Right lobe of liver (tissue), 6 donors: ENCODE data around the gene VSTM2L. TPM values are rescaled to one million over a fixed set of nuclear protein-coding genes. Genes with fewer than 3 reads are reported as not detected.

Experiments used
- ATAC-seq, 4 donors: fragments of 200-7000 bp; cut with Tn5 transposase; one replicate each; pipeline ENCODE4 v1.9.1; 2020; ENCODE audit warnings: mild to moderate bottlenecking in 4 of 4, moderate library complexity in 4 of 4
- DNase-seq, 3 donors: peaks; one replicate each; pipeline ENCODE4 v3.0.0-alpha.2; 2020
- H3K27ac ChIP-seq, 3 donors: fragments of 200-600 bp; one replicate each; pipeline ENCODE4 v1.8.0; 2022
- H3K27me3 ChIP-seq, 2 donors: fragments of 200-600 bp; one replicate each; pipeline ENCODE4 v1.8.0; 2022
- H3K36me3 ChIP-seq, 4 donors: fragments of 200-600 bp; sonication (generic) in 1 of 4; one replicate each; pipeline versions ENCODE4 v1.5.1 to v1.8.0; 2017 to 2022; ENCODE audit warnings: control low read depth in 1 of 4
- H3K4me1 ChIP-seq, 4 donors: fragments of 200-600 bp; sonication (generic) in 1 of 4; one replicate each; pipeline versions ENCODE4 v1.5.1 to v1.8.0; 2017 to 2022; ENCODE audit warnings: control low read depth in 1 of 4
- H3K4me3 ChIP-seq, 3 donors: fragments of 200-600 bp; one replicate each; pipeline ENCODE4 v1.8.0; 2022
- H3K9me3 ChIP-seq, 4 donors: fragments of 200-600 bp; sonication (generic) in 1 of 4; one replicate each; pipeline versions ENCODE4 v1.5.1 to v1.8.0; 2017 to 2022; ENCODE audit warnings: control low read depth in 1 of 4
- CTCF ChIP-seq, 4 donors: fragments of 200-600 bp in 3 of 4; fragments of 450-650 bp in 1 of 4; IDR thresholded peaks; one replicate each; pipeline versions ENCODE4 v1.5.1 to v1.8.0; 2016 to 2022; ENCODE audit warnings: antibody characterized with exemption in 4 of 4, mild to moderate bottlenecking in 2 of 4
- POLR2A ChIP-seq: fragments of 450-650 bp; IDR thresholded peaks from one replicate; pipeline ENCODE4 v1.6.1; 2017; ENCODE audit warnings: antibody characterized with exemption, mild to moderate bottlenecking
- WGBS: methylation state at CpG from one replicate; pipeline ENCODE4 v1.1.6; 2018; ENCODE audit warnings: low coverage, low lambda C conversion rate; ENCODE audit not compliant: insufficient coverage; ENCODE audit errors: missing lambda C conversion rate; 5-methylcytosine and 5-hydroxymethylcytosine counted together
- intact Hi-C, 2 donors: fragments of 100-400 bp; cut with DNase I; formaldehyde crosslinking; loops; one replicate each; pipeline versions ENCODE4 v1.11.2 to v1.14.1; 2022
- total RNA-seq, 6 experiments: library from RNA; depleted of rRNA in 2 of 6; stranded (reverse); fragments of >200 nt in 2 of 6; fragmentation: NEBNext Ultra II Directional in 3 of 6; extraction: Animal tissue kit (Norgen Biotek cat#: 25700) in 3 of 6; gene quantifications; one replicate each; pipeline versions ENCODE4 v1.1.0 to v1.2.4, GENCODE V29; 2016 to 2023
- donor health status: DM: no; HTN: yes; CAD: no.
- donor health status: DM: no; HTN: no; CAD: no.
- donor health status: DM: no; HTN: no; CAD: no.
- donor health status: DM: no; HTN: yes; CAD: no.
- donor health status: DM: no; HTN: yes; CAD: no.

Gene VSTM2L
- total RNA-seq, 6 experiments from 2014 or later: 0.56 to 10.7 (median 1.8) TPM

- intact Hi-C loops: no loop called here
- peak overlapping the region in 2 of 3 donors; percentile 77 to 83 for H3K27ac ChIP-seq
- ATAC-seq: peak; percentile 79 to 88 (median 84)
- WGBS: 30% methylated on average over 5 of the region's 14 CpGs
- H3K4me1 ChIP-seq: peaks cover 0 to 48% (median 19%) of the 10 kb centered on the region in 4 donors
- no peak overlapping the region for H3K4me3 ChIP-seq
- no peaks in the 10 kb centered on the region for H3K9me3 ChIP-seq
- no peaks in the 10 kb centered on the region for H3K36me3 ChIP-seq
- H3K27me3 ChIP-seq: no peaks in the 10 kb centered on the region
- TF ChIP-seq POLR2A (no peak), CTCF (IDR thresholded peaks at IDR 0.05) (no peak)
- DNase-seq: peak; percentile 53 to 93 (median 87)
Measured at GRCh38 chr20:37984018-37984785, 81.3 kb downstream of the VSTM2L start.

GRCh38 chr20:37986044-37986858 lies 83.3 kb downstream of the VSTM2L start:
- Histone ChIP-seq H3K36me3 (no peaks in the 10 kb centered on the region), H3K4me1 (peaks cover 0 to 64% (median 24%) of the 10 kb centered on the region in 4 donors), H3K27ac (peak overlapping the region; percentile 2 to 83 (median 83)), H3K27me3 (no peaks in the 10 kb centered on the region), H3K4me3 (peak overlapping the region in 1 of 3 donors; percentile 6), H3K9me3 (no peaks in the 10 kb centered on the region)
- 31% methylated on average over 9 of the region's 9 CpGs for WGBS
- ATAC-seq (peak in 2 of 4 donors; percentile 21 to 31), DNase-seq (no peak)
- no peak for TF ChIP-seq POLR2A
- TF ChIP-seq CTCF (IDR thresholded peaks at IDR 0.05): no peak
- intact Hi-C loops: no loop called here

GRCh38 chr20:37986873-37987601 lies 84.1 kb downstream of the VSTM2L start:
- DNase-seq (peak; percentile 76 to 98 (median 93)), ATAC-seq (peak; percentile 77 to 87 (median 81))
- Histone ChIP-seq H3K4me1 (peaks cover 0 to 68% (median 26%) of the 10 kb centered on the region in 4 donors), H3K27me3 (no peaks in the 10 kb centered on the region), H3K4me3 (no peak overlapping the region), H3K27ac (peak overlapping the region in 2 of 3 donors; percentile 83), H3K9me3 (no peaks in the 10 kb centered on the region), H3K36me3 (no peaks in the 10 kb centered on the region)
- no peak for TF ChIP-seq POLR2A
- TF ChIP-seq CTCF (IDR thresholded peaks at IDR 0.05): no peak
- intact Hi-C loops: no loop called here
- WGBS: 42% methylated on average over 5 of the region's 9 CpGs

GRCh38 chr20:37987602-37988290 lies 84.8 kb downstream of the VSTM2L start:
- no peaks in the 10 kb centered on the region for H3K9me3 ChIP-seq
- no peaks in the 10 kb centered on the region for H3K27me3 ChIP-seq
- H3K4me1 ChIP-seq: peaks cover 0 to 72% (median 27%) of the 10 kb centered on the region in 4 donors
- intact Hi-C loops: no loop called here
- H3K27ac ChIP-seq: peak overlapping the region in 2 of 3 donors; percentile 70 to 83
- TF ChIP-seq POLR2A (no peak), CTCF (IDR thresholded peaks at IDR 0.05) (no peak)
- no peak for DNase-seq
- no peak for ATAC-seq
- H3K4me3 ChIP-seq: no peak overlapping the region
- H3K36me3 ChIP-seq: no peaks in the 10 kb centered on the region
- 75% methylated on average over 9 of the region's 12 CpGs for WGBS
